Activated CD8-positive, alpha-beta memory T cell treated with anti-CD3 and anti-CD28 coated beads, Interleukin-2, amount 50 U/mL, for 1 hour (primary cell): ENCODE results near the gene RIPPLY3.
"Not testable (repeated sequence)": the region's sequence is repeated elsewhere in the genome, so short reads cannot be mapped to it uniquely, and the experiment has no call there.

Experiments
- DNase-seq: peaks from one replicate; pipeline ENCODE4 v3.0.0-alpha.2; 2020; ENCODE audit errors: extremely low read depth

RIPPLY3 gene

DNA sequence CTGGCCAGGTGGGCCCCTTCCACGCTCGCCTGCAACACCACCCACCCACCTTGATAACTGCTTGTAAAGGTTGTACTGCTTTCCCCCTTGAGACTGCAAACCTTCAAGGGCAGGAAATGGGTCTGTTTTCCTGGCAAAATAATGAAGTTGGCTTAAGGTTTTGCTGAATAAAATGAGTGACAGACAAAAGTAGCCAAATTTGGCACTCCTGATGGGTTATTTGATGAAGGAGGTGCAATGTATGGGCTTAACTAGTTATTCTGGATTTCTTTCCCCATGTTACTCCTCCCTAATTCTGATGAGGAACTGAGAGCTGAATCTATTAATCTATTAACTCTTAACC, 25.5 kb upstream of the RIPPLY3 start:
- DNase-seq: no peak

DNA sequence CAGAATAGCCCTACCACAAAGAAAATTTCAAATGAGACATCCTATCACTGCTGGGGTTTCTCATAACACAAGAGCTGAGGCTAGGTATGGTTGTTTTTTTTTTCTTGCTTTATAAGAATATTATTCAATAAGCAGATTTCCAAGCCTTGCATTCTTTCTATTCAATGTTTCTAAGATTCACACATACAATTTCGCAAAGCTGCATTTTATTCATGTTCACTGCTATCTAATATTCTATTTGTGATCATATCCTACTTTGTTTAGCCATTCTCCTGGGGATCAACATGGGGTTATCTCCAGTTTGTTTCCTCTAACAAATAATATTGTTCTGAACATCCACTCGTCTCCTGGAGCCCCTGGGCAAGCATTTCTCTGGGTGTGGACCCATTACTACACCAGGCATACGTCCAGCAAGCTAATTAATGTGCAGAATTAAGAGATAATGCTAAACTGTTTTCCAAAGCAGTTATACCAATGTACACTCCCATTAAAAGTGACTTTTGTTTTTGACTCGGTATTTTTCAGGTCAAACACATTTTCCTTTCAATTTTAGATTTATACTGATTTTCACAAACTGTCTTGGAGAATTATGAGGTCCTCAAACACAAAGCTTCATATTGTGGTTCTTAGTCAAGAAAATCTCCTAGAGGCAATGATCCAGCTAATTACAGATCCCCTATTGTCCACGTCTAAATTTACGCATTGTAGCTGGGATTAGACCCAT, 24.4 kb upstream of the RIPPLY3 start:
- DNase-seq: no peak

DNA sequence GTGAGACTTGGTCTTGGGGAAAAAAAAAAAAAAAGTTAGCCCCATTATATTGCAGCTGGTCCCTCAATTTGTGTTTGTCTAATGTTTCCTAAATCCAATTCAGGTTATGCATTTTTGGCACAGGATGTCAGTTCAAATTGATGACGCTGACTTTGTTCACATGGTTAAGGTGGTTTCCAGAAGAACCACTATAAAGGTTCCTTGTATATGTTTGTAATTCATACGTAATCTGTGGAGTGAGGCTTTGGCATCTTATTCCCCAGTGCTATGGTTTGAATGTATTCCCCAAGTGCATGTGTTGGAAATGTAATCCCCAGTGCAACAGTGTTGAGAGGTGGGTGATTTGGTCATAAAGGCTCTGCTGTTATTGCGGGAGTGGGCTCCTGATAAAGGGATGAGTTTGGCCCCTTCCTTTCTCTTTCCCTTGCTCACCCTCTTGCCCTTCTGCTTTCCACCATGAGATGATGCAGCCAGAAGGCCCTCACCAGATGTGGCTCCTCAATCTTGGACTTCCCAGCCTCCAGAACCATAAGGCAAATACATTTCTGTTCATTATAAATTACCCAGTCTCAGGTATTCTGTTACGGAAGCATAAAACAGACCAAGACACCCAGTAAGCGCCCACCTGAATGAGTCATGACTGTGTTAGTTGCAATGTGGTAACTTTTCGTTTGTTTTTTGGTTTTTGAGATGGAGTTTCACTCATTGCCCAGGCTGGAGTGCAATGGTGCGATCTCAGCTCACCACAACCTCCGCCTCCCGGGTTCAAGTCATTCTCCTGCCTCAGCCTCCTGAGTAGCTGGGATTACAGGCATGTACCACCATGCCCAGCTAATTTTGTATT, 20.5 kb upstream of the RIPPLY3 start:
- DNase-seq: no peak

DNA sequence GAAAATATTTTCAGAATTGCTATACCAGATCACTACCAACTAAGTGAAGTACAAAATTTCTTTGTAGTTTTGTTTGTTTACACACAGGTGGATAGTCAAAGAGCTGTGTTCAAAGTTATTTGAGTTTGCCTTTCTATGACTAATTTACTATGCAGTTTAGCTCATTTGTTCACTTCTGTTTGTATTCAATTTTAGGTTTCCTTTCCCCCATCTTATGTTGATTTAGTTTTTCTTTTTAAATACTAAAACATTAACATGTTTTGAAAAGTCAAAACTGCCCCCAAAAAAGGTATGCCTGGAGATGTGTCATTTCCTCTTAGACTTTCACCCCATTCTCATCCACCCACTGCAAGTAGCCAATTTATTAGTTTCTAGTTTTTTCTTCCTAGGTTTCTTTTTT, 18.7 kb upstream of the RIPPLY3 start:
- no peak for DNase-seq

- no peak for DNase-seq
Observed at GRCh38 chr21:36988536-36988935, 18.0 kb upstream of the RIPPLY3 start.

DNA sequence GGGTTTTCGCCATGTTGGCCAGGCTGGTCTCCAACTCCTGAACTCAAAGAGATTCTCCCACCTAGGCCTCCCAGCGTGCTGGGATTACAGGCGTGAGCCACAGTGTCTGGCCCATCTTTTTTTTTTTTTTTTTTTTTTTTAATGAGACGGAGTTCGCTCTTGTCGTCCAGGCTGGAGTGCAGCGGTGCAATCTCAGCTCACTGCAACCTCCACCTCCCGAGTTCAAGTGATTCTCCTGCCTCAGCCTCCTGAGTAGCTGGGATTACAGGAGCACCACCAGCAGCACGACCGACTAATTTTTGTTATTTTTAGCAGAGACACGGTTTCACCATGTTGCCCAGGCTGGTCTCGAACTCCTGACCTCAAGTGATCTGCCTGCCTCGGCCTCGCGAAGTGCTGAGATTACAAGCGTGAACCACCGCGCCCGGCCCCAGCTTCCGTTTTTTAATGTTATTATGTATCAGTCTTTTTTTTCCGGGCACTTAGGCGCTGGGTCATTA, 17.3 kb upstream of the RIPPLY3 start:
- DNase-seq: not testable (repeated sequence)

DNA sequence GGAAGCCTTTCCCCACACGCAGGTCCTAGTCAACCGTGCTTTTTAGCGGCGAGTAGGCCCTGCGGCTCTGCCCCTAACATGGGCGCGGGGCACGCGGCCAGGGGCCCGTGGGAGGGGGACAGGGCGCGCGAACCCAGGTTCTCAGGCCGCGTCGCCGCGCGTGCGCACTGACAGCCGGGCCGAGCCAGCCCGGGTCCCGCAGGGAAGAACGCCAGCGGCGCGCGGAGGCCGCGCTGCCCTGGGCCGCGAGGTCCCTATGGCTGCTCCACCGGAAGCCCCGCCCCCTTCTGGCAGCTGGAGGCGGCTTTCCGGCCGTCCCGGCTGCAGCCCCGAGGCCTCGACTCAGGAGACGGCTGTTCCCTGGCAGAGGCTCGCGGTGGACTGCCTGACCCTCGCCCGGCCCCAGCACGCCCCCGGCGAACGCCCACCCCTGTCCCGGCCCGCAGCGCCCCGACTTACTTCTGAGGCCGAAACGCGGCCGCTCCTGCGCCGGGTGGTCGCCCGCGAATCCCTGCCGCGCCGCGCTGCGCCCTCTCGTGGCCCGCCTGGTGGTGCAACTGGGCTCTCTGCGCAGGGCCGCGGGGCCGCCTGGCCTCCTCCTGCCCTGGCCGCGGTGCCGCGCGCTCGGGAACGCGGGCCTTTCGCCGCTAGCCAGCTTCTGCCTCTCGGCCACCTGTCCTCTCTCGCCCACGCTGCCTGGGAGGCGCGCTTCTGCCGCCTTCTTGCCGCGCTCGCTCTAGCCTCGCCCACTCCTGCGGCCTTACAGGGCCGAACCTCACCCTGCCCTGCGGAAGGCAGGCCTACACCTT, 16.6 kb upstream of the RIPPLY3 start:
- DNase-seq: peak; percentile 62

DNA sequence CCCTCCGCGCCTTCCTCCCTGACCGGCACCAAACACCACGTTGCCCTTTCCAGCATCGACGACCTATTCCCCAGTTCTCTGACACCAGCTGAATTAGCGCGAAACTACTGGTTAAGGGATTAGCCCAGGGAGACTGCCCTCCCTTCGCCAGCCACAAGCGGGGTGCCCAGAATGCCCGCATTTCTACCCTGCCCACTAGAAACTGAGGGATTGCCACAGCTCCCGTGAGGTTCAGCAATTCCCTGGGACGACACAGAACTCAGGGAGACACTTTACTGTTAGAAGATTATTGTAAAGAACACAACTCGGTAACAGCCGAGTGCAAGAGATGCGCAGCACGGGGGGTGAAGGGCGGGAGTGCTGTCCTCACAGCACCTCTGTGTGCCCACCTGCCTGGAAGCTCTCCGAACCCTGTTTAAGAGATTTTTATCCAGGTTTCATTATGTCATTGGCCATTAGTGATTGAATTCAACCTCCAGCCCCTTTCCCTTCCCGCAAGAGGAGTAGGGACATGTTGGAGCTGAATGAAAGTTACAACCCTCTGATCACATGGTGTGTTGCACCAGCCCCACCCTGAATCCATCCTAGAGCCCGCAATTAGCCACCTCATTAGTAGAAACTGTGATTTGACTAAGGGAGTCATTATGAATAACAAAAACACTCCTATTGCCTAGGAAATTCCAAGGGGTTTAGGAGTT, 15.8 kb upstream of the RIPPLY3 start:
- DNase-seq: no peak

DNA sequence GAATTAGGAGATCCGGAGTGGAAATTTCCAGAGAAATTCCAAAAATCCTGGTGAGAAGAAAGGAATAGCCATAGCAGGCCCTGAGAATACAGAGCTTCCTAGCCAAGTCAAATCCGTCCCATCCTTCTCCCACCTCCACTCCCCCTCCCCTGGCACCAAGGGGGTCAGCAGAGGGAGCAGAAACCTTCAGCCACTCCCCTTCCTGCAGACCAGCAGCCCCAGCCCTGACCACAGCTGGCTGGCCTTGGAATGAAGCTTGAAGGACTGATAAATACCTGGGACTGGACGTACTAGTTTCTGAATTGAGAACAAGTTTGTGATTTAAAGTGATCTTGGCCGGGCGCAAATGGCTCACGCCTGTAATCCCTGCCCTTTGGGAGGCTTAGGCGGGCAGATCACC, 13.8 kb upstream of the RIPPLY3 start:
- DNase-seq: no peak

- DNase-seq: no peak
Observed at GRCh38 chr21:36994501-36995158, 11.9 kb upstream of the RIPPLY3 start.

- DNase-seq: not testable (repeated sequence)
Observed at GRCh38 chr21:36995285-36995684, 11.2 kb upstream of the RIPPLY3 start.

GRCh38 chr21:36999131-36999898, 7.2 kb upstream of the RIPPLY3 start:
- DNase-seq: no peak

DNA sequence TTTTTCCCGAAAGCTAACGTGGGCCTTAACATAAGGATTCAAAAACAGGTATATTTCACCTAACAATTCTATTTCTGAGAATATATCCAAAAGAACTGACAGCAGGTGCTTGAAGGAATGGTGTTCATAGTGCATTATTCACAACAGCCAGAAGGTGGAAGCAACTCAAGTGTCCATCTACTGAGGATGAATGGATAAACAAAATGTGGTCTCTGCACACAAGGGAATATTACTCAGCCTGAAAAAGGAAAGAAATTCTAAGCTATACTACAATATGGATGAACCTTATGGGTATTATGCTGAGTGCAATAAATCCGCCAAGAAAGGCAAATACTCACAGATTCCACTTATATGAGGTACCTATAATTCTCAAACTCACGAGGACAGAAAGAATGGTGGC, 6.1 kb upstream of the RIPPLY3 start:
- DNase-seq: no peak

GRCh38 chr21:37001441-37001840, 5.1 kb upstream of the RIPPLY3 start:
- DNase-seq: no peak

DNA sequence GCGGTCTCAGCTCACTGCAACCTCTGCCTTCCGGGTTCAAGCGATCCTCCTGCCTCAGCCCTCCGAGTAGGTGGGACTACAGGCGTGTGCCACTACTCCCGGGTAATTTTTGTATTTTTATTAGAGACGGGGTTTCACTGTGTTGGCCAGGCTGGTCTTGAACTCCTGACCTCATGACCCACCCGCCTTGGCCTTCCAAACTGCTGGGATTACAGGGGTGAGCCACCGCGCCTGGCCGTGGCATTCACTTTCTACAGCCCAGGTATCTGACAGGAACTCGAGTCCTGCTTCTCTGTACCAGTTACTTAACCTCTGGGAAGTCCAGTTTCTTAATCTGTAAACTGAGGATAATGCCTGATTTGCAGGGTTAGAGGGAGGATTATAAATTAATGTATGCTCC, 3.7 kb upstream of the RIPPLY3 start:
- DNase-seq: not testable (repeated sequence)

DNA sequence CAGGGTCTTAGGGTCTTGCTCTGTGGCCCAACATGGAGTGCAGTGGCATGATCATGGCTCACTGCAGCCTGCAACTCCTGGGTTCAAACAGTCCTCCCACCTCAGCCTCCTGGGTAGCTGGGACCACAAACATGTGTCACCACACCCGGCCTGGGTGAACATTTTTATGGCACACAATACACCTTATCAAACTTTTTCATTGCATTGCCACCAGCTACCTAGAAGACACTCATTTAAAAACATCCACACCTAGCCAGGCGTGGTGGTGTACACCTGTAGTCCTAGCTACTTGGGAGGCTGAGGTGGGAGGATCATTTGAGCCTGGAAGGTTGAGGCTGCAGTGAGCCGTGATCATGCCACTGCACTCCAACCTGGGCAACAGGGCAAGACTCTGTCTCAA, 2.6 kb upstream of the RIPPLY3 start:
- DNase-seq: not testable (repeated sequence)

DNA sequence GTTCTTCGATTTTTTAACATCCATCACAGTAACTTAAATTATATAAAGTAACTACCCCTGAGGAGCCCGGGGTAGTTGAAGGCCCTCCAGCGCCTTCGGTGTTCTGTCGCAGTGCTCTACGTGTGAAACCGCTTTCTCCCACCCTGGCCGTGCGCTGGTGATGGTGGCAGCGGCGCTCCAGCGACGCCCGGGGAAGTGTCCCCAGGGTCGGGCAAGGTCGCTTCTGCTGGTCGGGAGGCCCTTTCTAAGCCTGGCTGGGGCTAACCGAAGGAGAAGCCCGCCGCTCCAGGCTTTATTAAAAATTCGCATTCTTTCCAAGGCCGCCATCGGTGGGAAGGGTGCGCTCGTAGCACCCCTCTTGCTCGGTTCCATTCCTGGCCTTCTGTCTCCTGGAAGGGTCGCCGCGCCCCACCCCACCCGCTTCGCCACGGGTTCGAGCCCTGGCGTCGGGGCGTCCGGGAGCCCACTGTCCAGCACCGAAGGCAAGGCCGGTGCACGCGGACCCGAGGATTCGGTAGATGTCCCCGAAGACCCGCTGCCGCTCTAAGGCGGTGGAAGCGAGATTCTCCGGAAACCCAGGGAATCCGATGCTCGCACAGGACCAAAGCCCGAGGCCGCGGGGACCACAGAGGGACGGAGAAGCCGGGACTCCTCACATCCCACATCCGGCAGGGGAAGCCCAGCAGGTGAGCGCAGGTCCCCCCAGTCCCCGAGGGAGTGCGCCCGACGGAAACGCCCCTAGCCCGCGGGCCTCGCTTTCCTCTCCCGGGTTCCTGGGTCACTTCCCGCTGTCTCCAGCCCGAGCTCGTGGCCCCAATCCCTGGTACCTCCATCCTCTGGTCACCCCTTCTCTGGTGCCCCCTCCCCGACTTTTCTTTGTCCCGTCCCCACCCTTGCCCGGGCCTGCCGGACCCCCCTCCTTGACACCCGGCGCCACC, 685 bp upstream of the RIPPLY3 start:
- no peak for DNase-seq

- no peak for DNase-seq
Observed at GRCh38 chr21:37008724-37009123, 2.2 kb downstream of the RIPPLY3 start.

DNA sequence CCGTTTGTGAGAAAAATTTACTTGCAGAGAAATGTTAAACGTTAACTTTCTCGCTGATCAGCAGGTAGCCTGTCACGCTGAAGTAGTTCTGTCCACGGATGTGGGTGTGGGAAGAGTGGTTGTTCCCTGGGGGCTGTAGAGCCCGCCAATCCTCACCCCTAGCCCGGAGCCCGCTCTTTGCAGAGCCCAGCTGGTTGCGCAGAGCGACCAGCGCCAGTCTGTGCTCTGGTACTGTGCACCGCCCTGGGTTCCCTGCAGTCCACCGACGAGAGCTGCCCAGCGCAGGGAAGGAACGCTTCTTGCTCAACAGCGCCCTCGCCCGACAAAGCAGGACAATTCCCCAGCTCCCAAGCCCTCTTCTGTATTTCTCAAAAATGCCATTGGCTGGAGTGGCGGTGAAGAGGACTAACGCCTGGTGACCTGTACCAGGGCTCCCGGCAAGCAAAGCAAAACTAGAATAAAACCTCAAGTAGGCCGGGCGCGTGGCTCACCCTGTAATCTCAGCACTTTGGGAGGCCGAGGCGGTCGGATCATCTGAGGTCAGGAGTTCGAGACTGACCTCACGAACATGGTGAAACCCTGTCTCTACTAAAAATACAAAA, 3.3 kb downstream of the RIPPLY3 start:
- DNase-seq: peak; percentile 55
